ENCODE results near the gene KIF2A. TPM values are rescaled to one million over a fixed set of nuclear protein-coding genes. Genes with fewer than 3 reads are reported as not detected.

Gene KIF2A
- total and polyA plus RNA-seq, 9 of the 15 experiments (the other 6 are each of a cell fraction or from before 2014, with no cell fraction given) = 42.6 to 126 (median 77.6) TPM

DNA sequence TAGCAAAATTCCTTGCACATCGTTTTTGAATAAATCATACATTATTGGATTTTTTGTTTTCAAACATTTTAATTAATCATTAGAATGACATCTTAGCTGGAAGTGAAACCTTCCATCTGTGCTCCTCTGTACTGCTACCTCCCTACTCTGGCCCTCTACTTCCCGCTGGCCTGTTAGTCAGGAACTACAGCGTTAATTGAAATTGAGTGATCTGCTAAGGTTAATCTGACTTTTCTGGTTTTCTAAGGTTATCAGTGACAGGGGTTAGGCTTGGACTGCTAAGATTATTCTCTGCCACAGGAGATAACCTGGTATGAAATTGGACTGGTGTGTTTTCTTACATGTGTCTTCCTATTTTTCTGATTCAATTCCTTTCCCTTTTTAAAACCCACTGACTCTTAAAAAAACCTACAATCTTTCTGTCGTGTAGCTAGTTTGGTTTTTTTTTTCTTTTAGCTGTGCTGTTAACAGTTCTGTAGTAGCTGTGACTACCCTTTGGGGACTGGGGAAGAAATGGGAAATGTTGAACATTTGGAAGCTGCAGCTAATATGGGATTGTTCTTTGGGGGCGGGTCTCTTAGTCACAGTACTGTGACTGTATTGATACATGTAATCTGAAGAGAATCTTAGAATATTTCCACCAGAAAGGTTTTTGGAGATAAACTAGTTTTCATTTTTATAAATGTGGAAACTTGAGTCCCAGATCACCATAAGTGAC is 4.6 kb downstream of the KIF2A start (continued):
- TF ChIP-seq ZNF347 (CRISPR knock-in tag; IDR thresholded peaks at IDR 0.05; ENCODE audit: low read depth) (no peak), KHSRP (IDR thresholded peaks at IDR 0.05) (no peak; the same call in 1 of the 2 replicates), TRIM24 (IDR thresholded peaks at IDR 0.05) (0 out of 4 replicates have a peak, but pooled peaks of 1 of the 2 experiments have one; percentile 58), ELF4 (CRISPR knock-in tag; IDR thresholded peaks at IDR 0.05) (no peak), HDAC6 (IDR thresholded peaks at IDR 0.05; ENCODE audit: low read depth, low read length) (no peak), ZNF830 (CRISPR knock-in tag; IDR thresholded peaks at IDR 0.05) (no peak), CBFA2T2 (conservative IDR thresholded peaks at IDR 0.05) (peak; percentile 84), FOSL1 (tag; conservative IDR thresholded peaks at IDR 0.05) (no peak), SP1 (CRISPR knock-in tag; IDR thresholded peaks at IDR 0.05) (no peak), TCF3 (CRISPR knock-in tag; IDR thresholded peaks at IDR 0.05) (peak; percentile 85), NR2C1 (IDR thresholded peaks at IDR 0.05) (no peak), NR2C1 (tag; IDR thresholded peaks at IDR 0.05) (peak; percentile 44; the same call in 1 of the 2 replicates), ZNF79 (CRISPR knock-in tag; IDR thresholded peaks at IDR 0.05; ENCODE audit: low read depth) (no peak), PTBP1 (IDR thresholded peaks at IDR 0.05; ENCODE audit: low read depth, low read length) (no peak), CBFB (CRISPR knock-in tag; IDR thresholded peaks at IDR 0.05) (no peak), HNRNPL (IDR thresholded peaks at IDR 0.05; ENCODE audit: low read depth, low read length) (no peak), NFE2L1 (tag; IDR thresholded peaks at IDR 0.05; ENCODE audit: borderline replicate concordance, low read depth) (no peak)
- TF ChIP-seq, protein P1, sequence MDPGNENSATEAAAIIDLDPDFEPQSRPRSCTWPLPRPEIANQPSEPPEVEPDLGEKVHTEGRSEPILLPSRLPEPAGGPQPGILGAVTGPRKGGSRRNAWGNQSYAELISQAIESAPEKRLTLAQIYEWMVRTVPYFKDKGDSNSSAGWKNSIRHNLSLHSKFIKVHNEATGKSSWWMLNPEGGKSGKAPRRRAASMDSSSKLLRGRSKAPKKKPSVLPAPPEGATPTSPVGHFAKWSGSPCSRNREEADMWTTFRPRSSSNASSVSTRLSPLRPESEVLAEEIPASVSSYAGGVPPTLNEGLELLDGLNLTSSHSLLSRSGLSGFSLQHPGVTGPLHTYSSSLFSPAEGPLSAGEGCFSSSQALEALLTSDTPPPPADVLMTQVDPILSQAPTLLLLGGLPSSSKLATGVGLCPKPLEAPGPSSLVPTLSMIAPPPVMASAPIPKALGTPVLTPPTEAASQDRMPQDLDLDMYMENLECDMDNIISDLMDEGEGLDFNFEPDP (CRISPR knock-in tag; IDR thresholded peaks at IDR 0.05) = no peak
- TF ChIP-seq, protein P2, sequence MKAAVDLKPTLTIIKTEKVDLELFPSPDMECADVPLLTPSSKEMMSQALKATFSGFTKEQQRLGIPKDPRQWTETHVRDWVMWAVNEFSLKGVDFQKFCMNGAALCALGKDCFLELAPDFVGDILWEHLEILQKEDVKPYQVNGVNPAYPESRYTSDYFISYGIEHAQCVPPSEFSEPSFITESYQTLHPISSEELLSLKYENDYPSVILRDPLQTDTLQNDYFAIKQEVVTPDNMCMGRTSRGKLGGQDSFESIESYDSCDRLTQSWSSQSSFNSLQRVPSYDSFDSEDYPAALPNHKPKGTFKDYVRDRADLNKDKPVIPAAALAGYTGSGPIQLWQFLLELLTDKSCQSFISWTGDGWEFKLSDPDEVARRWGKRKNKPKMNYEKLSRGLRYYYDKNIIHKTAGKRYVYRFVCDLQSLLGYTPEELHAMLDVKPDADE (conservative IDR thresholded peaks at IDR 0.05; ENCODE audit: control insufficient read depth, low read depth, low read length) = no peak
- TF ChIP-seq, protein P3, sequence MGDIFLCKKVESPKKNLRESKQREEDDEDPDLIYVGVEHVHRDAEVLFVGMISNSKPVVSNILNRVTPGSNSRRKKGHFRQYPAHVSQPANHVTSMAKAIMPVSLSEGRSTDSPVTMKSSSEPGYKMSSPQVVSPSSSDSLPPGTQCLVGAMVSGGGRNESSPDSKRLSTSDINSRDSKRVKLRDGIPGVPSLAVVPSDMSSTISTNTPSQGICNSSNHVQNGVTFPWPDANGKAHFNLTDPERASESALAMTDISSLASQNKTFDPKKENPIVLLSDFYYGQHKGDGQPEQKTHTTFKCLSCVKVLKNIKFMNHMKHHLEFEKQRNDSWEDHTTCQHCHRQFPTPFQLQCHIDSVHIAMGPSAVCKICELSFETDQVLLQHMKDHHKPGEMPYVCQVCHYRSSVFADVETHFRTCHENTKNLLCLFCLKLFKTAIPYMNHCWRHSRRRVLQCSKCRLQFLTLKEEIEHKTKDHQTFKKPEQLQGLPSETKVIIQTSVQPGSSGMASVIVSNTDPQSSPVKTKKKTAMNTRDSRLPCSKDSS (IDR thresholded peaks at IDR 0.05; ENCODE audit: low read depth, partially characterized antibody) = no peak
- TF ChIP-seq, protein P4, sequence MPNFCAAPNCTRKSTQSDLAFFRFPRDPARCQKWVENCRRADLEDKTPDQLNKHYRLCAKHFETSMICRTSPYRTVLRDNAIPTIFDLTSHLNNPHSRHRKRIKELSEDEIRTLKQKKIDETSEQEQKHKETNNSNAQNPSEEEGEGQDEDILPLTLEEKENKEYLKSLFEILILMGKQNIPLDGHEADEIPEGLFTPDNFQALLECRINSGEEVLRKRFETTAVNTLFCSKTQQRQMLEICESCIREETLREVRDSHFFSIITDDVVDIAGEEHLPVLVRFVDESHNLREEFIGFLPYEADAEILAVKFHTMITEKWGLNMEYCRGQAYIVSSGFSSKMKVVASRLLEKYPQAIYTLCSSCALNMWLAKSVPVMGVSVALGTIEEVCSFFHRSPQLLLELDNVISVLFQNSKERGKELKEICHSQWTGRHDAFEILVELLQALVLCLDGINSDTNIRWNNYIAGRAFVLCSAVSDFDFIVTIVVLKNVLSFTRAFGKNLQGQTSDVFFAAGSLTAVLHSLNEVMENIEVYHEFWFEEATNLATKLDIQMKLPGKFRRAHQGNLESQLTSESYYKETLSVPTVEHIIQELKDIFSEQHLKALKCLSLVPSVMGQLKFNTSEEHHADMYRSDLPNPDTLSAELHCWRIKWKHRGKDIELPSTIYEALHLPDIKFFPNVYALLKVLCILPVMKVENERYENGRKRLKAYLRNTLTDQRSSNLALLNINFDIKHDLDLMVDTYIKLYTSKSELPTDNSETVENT (CRISPR knock-in tag; IDR thresholded peaks at IDR 0.05) = no peak
